ENCODE results near the gene BMAL1. TPM values are rescaled to one million over a fixed set of nuclear protein-coding genes. Genes with fewer than 3 reads are reported as not detected.
A peak's percentile ranks its signal among the peaks of the same experiment; 100 is the strongest.
"Not testable (repeated sequence)": the region's sequence is repeated elsewhere in the genome, so short reads cannot be mapped to it uniquely, and the experiment has no call there.

BMAL1 gene
- 12.2 and 17.5 TPM in 2 replicates for total RNA-seq (2014; rRNA removed)
- polyA plus RNA-seq (2012): 6.5 TPM

- DNase-seq (ENCODE audit: low read depth): peak; percentile 30
Observed at GRCh38 chr11:13277768-13278608, at the start of gene BMAL1. TSS of gene BMAL1 (plus strand) at chr11:13277790. CDS start at chr11:13354309, 76,519 bp downstream.

- no peak for DNase-seq (ENCODE audit: low read depth)
Observed at GRCh38 chr11:13228572-13228971, 49.0 kb upstream of the BMAL1 start.

GRCh38 chr11:13229136-13229535 lies 48.5 kb upstream of the BMAL1 start:
- peak; percentile 47 for DNase-seq (ENCODE audit: low read depth)

- no peak for DNase-seq (ENCODE audit: low read depth)
Observed at GRCh38 chr11:13229711-13230318, 47.8 kb upstream of the BMAL1 start.

- DNase-seq (ENCODE audit: low read depth): no peak
Observed at GRCh38 chr11:13233173-13233745, 44.3 kb upstream of the BMAL1 start.

GRCh38 chr11:13235895-13236294 lies 41.7 kb upstream of the BMAL1 start:
- DNase-seq (ENCODE audit: low read depth): no peak

- no peak for DNase-seq (ENCODE audit: low read depth)
Observed at GRCh38 chr11:13236626-13237025, 41.0 kb upstream of the BMAL1 start.

- no peak for DNase-seq (ENCODE audit: low read depth)
Observed at GRCh38 chr11:13237761-13238160, 39.8 kb upstream of the BMAL1 start.

GRCh38 chr11:13238879-13239514 lies 38.6 kb upstream of the BMAL1 start:
- peak; percentile 43 for DNase-seq (ENCODE audit: low read depth)

GRCh38 chr11:13242564-13242963 lies 35.0 kb upstream of the BMAL1 start:
- no peak for DNase-seq (ENCODE audit: low read depth)

- DNase-seq (ENCODE audit: low read depth): no peak
Observed at GRCh38 chr11:13247606-13248296, 29.8 kb upstream of the BMAL1 start.

GRCh38 chr11:13249177-13249576 lies 28.4 kb upstream of the BMAL1 start:
- DNase-seq (ENCODE audit: low read depth): no peak

- peak; percentile 18 for DNase-seq (ENCODE audit: low read depth)
Observed at GRCh38 chr11:13249992-13250391, 27.6 kb upstream of the BMAL1 start.

GRCh38 chr11:13251966-13252365 lies 25.6 kb upstream of the BMAL1 start:
- DNase-seq (ENCODE audit: low read depth): no peak

GRCh38 chr11:13252438-13252837 lies 25.2 kb upstream of the BMAL1 start:
- no peak for DNase-seq (ENCODE audit: low read depth)

GRCh38 chr11:13256216-13256615 lies 21.4 kb upstream of the BMAL1 start:
- DNase-seq (ENCODE audit: low read depth): no peak

GRCh38 chr11:13258061-13258460 lies 19.5 kb upstream of the BMAL1 start:
- DNase-seq (ENCODE audit: low read depth): not testable (repeated sequence)

- no peak for DNase-seq (ENCODE audit: low read depth)
Observed at GRCh38 chr11:13258855-13259254, 18.7 kb upstream of the BMAL1 start.

GRCh38 chr11:13259374-13259773 lies 18.2 kb upstream of the BMAL1 start:
- no peak for DNase-seq (ENCODE audit: low read depth)

GRCh38 chr11:13260201-13260962 lies 17.2 kb upstream of the BMAL1 start:
- DNase-seq (ENCODE audit: low read depth): peak; percentile 39
